ENCODE measurements around the gene LACRT. TPM values are rescaled to one million over a fixed set of nuclear protein-coding genes. Genes with fewer than 3 reads are reported as not detected.

The LACRT gene
- total RNA-seq, 1 experiment from 2014 or later: not detected

DNA sequence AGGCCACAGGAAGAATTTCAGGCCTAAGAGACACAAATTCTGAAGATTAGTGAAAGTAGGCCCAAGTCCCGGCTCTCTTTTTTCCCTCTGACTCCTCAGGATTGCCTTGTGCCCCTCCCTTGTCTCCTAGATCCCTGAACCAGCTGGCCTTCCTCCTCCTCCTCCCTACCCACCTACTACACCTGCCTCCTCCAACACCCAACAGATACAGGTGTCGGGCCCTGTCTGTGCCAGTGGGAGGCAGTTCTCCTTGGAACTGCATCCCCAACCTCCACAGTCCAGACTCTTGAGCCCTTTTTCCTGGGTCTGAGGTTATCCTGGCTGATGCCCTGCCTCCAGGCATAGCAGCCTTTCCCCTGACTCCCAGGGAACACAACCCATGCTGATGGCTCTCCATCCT, 48.1 kb downstream of the LACRT start:
- CTCF ChIA-PET: interaction anchor here (0.6 to 1.2 kb wide), 3 partner anchors 10 to 12 kb away, joined by 3 to 4 read pairs (median 3); no protein-coding TSS in a partner anchor
- no peak for DNase-seq
- BruUV-seq (replicated peaks): no TSS peak
- Mint-ChIP-seq H3K27me3 (ENCODE audit: unreplicated experiment) (peaks cover 100% of the 10 kb centered on the region), H3K4me3 (ENCODE audit: low read depth, unreplicated experiment) (no peak overlapping the region), H3K9me3 (ENCODE audit: low read depth, unreplicated experiment) (no peaks in the 10 kb centered on the region), H3K36me3 (ENCODE audit: insufficient read depth, unreplicated experiment) (no peaks in the 10 kb centered on the region), H3K4me1 (ENCODE audit: low read depth, unreplicated experiment) (peaks cover 9% of the 10 kb centered on the region), H3K27ac (ENCODE audit: unreplicated experiment) (no peak overlapping the region)
- intact Hi-C loops (cut with micrococcal nuclease; ENCODE audit: unreplicated experiment): no loop called here
- TF ChIP-seq, protein P1, sequence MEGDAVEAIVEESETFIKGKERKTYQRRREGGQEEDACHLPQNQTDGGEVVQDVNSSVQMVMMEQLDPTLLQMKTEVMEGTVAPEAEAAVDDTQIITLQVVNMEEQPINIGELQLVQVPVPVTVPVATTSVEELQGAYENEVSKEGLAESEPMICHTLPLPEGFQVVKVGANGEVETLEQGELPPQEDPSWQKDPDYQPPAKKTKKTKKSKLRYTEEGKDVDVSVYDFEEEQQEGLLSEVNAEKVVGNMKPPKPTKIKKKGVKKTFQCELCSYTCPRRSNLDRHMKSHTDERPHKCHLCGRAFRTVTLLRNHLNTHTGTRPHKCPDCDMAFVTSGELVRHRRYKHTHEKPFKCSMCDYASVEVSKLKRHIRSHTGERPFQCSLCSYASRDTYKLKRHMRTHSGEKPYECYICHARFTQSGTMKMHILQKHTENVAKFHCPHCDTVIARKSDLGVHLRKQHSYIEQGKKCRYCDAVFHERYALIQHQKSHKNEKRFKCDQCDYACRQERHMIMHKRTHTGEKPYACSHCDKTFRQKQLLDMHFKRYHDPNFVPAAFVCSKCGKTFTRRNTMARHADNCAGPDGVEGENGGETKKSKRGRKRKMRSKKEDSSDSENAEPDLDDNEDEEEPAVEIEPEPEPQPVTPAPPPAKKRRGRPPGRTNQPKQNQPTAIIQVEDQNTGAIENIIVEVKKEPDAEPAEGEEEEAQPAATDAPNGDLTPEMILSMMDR (IDR thresholded peaks at IDR 0.05; ENCODE audit: unreplicated experiment): no peak

DNA sequence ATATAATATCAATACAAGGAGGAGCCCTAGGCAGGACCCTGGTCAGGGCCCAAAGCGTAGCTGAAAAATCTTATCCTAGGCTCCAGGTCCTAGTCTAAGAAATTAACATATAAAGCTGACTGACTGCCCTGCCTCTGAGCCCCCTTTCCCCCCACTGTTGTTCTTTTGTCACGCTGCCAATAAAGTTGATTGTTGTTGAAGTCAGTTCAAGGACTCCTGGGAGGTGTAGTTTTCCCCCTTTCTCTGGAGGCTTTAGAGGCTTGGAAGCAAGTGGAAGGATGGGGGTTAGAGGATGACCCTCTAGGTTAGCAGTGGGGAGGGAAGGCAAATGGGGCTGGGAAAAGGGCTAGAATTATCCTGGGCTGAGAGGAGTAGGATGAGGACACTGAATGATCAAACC, 49.5 kb downstream of the LACRT start:
- intact Hi-C loops (cut with micrococcal nuclease; ENCODE audit: unreplicated experiment): no loop called here
- no peaks in the 10 kb centered on the region for H3K9me3 Mint-ChIP-seq (ENCODE audit: low read depth, unreplicated experiment)
- BruUV-seq (replicated peaks): no TSS peak
- H3K4me3 Mint-ChIP-seq (ENCODE audit: low read depth, unreplicated experiment): no peak overlapping the region
- no peak overlapping the region for H3K27ac Mint-ChIP-seq (ENCODE audit: unreplicated experiment)
- H3K4me1 Mint-ChIP-seq (ENCODE audit: low read depth, unreplicated experiment): peaks cover 9% of the 10 kb centered on the region
- TF ChIP-seq, protein P1 (IDR thresholded peaks at IDR 0.05; ENCODE audit: unreplicated experiment): no peak
- H3K36me3 Mint-ChIP-seq (ENCODE audit: insufficient read depth, unreplicated experiment): no peaks in the 10 kb centered on the region
- H3K27me3 Mint-ChIP-seq (ENCODE audit: unreplicated experiment): peaks cover 100% of the 10 kb centered on the region
- no peak for DNase-seq
- CTCF ChIA-PET: no interaction called here

DNA sequence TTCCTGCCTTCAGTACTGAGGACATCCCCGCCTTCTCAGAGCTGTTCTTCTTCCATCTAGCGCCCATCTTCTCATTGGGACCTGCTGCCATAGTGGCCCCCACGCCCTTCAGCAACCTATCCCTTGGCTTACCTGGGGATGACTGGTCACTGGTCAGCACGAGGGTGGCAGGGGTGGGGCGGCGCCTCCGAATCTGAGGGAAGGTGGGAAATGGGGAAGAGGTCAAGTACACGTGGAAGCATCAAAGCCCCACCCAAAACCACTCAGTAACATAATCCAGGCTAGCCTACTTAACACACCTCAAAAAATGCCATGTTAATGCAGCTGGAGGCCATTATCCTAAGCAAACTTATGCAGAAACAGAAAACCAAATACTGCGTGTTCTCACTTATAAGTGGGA, 50.6 kb downstream of the LACRT start:
- intact Hi-C loops (cut with micrococcal nuclease; ENCODE audit: unreplicated experiment): no loop called here
- Mint-ChIP-seq H3K36me3 (ENCODE audit: insufficient read depth, unreplicated experiment) (no peaks in the 10 kb centered on the region), H3K9me3 (ENCODE audit: low read depth, unreplicated experiment) (no peaks in the 10 kb centered on the region), H3K27me3 (ENCODE audit: unreplicated experiment) (peaks cover 100% of the 10 kb centered on the region), H3K4me3 (ENCODE audit: low read depth, unreplicated experiment) (no peak overlapping the region), H3K4me1 (ENCODE audit: low read depth, unreplicated experiment) (peaks cover 8% of the 10 kb centered on the region), H3K27ac (ENCODE audit: unreplicated experiment) (no peak overlapping the region)
- CTCF ChIA-PET: no interaction called here
- BruUV-seq (replicated peaks): no TSS peak
- DNase-seq: no peak
- TF ChIP-seq, protein P1 (IDR thresholded peaks at IDR 0.05; ENCODE audit: unreplicated experiment): no peak

DNA sequence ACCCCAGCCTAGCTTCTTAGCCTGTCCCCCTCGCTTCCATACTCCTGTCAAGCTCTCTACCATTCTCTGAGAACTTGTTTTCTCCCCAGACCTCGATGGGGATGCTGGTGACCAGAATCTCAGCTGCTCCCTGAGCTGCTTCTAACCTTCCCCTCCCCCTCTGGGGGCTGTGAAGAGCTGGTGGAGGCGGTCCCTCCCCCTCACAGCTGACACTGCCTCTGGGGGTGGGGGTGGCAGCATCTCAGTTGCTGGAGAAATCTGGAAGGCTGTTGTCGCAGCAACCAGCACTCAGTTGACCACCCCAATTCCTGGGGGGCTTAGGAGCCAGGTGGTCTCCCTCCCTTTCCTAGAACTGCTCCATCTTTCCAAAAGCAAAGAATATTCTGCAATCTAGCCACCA, 51.0 kb downstream of the LACRT start:
- Mint-ChIP-seq H3K27ac (ENCODE audit: unreplicated experiment) (no peak overlapping the region), H3K4me1 (ENCODE audit: low read depth, unreplicated experiment) (peaks cover 4% of the 10 kb centered on the region), H3K9me3 (ENCODE audit: low read depth, unreplicated experiment) (no peaks in the 10 kb centered on the region), H3K36me3 (ENCODE audit: insufficient read depth, unreplicated experiment) (no peaks in the 10 kb centered on the region), H3K27me3 (ENCODE audit: unreplicated experiment) (peaks cover 100% of the 10 kb centered on the region), H3K4me3 (ENCODE audit: low read depth, unreplicated experiment) (no peak overlapping the region)
- BruUV-seq (replicated peaks): no TSS peak
- TF ChIP-seq, protein P1 (IDR thresholded peaks at IDR 0.05; ENCODE audit: unreplicated experiment): no peak
- no peak for DNase-seq
- CTCF ChIA-PET: no interaction called here
- intact Hi-C loops (cut with micrococcal nuclease; ENCODE audit: unreplicated experiment): no loop called here
